ENCODE data around the gene ZNF750.
A peak's percentile ranks its signal among the peaks of the same experiment; 100 is the strongest.

ZNF750 gene

GRCh38 chr17:82835122-82835521 is 4.7 kb downstream of the ZNF750 start:
- no peak for DNase-seq (ENCODE audit: low spot score)

GRCh38 chr17:82832881-82833475 is 6.8 kb downstream of the ZNF750 start:
- no peak for DNase-seq (ENCODE audit: low spot score)

- DNase-seq (ENCODE audit: low spot score) = no peak
These were observed 7.4 kb downstream of the ZNF750 start for GRCh38 chr17:82832411-82832810.

DNA sequence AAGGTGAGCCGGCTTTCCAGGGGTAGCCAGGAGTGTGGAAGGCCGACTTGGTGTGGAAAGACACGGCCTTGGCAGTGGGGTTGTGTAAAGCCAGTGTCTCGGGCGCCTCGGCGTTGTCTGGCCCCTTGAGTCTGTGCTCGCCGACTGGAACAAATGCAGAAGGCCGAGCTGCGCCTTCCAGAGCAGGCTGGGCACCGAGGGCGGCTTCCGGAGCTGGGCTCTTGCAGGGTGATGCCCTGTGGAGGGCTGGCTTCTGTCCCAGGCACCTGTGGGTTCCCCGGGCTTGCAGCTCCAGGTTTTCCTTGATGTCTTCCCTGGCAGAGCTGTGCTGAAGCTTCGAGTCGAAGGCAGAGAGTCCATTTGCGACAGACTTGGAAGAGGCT is 8.0 kb downstream of the ZNF750 start:
- DNase-seq (ENCODE audit: low spot score) = no peak

DNA sequence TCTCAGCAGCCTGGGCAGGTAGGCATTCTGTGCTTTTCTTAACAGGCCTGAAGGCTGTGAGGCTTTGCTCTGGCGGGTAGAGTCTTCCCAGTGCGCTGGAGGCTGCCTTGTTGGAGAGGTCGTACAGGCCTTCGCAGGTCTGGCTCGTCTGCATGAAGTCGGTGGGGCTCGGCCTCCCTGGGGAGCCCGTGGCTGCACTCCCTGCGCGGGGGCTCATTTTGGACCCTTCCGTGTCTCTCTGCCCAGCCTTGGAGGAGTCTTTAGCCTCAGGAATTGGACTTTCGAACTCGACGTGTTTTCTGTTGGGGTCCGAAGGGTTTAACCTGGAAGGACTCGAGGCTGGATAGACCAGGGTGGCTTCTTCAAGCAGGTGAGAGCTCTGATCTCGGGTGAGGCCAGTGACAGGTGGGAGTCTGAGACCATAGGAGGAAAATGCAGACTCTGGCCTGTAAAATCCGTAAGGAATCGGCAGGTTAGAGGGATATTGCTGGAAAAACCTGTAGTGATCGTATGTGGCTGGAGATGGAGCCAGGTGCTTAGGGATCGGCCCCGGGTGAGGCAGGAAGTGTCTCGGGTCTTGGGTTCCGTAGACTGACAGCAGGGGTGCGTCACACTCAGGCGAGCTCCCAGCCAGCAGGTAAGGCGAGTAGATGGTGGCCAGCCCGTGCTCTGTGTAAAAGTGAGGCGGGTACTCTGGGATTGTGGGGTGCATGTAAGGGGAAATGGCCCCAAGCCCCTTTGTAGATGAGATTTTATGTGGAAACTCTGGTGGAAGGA is 8.6 kb downstream of the ZNF750 start:
- no peak for DNase-seq (ENCODE audit: low spot score)

- no peak for DNase-seq (ENCODE audit: low spot score)
These were observed 9.6 kb downstream of the ZNF750 start for GRCh38 chr17:82830249-82830661.

GRCh38 chr17:82828875-82829487 is 10.8 kb downstream of the ZNF750 start:
- DNase-seq (ENCODE audit: low spot score) = no peak

DNA sequence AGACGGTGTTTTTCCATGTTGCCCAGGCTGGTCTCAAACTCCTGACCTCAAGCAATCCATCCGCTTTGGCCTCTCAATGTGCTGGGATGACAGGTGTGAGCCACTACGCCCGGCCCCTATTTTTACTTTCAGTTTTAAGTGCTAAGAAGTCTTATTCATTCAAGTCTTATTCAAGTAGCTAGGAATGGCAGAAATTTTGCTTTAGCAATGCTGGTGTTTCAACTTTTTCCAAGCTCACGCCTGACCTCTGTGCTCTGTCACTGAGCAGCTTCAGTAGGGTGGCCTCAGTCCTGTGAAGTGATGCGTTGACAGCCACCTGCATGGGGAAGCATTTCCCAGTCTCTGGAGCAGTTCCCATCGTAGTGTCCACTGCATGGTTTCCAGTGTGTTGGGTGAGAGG is 12.9 kb downstream of the ZNF750 start:
- no peak for DNase-seq (ENCODE audit: low spot score)

DNA sequence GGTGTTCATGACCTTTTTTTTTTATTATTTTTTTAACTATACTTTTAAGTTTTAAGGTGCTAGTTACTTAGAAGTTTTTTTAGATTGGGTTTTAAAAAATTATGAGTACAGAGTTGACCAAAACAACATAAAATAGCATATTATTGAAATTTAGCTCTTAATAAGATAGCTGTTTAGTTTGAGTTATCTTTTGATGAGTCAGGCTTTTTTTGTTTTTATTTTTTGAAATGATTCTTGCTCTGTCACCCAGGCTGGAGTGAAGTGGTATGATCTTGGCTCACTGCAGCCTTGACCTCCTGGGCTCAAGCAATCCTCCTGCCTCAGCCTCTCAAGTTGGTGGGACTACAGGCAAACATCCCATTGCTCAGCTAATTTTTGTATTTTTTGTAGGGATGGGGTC is 13.6 kb downstream of the ZNF750 start:
- no peak for DNase-seq (ENCODE audit: low spot score)

DNA sequence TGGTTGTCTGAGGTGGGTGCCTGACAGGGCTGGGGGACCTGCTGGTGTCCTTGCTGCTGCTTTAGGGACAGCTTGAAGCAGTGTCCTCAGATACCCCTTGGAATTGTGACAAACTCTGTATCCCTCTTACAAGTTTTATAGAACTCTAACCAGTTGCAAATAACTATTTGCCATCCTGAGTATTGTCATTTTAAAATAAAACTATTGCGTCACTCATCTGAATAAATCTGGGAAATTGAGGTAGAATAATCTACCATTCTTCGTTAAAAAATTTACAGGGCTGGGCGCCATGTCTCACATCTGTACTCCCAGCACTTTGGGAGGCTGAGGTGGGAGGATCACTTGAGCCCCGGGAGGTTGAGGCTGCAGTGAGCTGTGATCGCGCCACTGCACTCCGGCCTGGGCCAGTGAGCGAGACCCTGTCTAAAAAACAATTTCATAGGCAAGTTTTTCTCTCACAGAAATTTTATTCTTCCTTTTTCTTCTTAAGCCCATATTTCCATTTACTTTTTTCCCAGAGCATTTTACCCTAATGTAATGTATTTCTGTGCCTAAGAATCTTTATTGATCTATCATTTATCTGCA is 14.2 kb downstream of the ZNF750 start:
- no peak for DNase-seq (ENCODE audit: low spot score)

- DNase-seq (ENCODE audit: low spot score) = no peak
These were observed 16.8 kb downstream of the ZNF750 start for GRCh38 chr17:82823004-82823403.

GRCh38 chr17:82822281-82822680 is 17.5 kb downstream of the ZNF750 start:
- DNase-seq (ENCODE audit: low spot score) = no peak

DNA sequence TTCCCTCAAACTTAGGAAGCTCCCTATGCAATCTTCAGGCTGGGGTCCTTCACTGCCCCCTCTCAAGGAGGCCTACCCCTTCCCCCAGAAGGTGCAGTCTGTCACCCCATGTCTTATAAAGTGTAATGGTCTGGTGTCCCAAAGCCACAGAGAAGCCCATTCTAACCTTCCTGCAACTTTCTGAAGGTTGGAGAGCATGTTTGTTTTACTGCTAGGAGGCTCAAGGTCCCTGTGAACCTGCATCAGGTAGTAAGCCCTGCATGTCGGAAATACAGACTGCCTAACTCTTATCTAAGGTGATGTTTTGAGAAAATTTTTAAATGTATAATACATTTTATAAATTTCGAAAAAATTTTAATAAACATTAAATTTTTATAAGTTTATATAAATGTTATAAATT is 18.3 kb downstream of the ZNF750 start:
- DNase-seq (ENCODE audit: low spot score) = no peak

GRCh38 chr17:82820278-82821251 is 19.3 kb downstream of the ZNF750 start:
- no peak for DNase-seq (ENCODE audit: low spot score)

GRCh38 chr17:82817947-82818346 is 21.9 kb downstream of the ZNF750 start:
- peak; percentile 3 for DNase-seq (ENCODE audit: low spot score)

DNA sequence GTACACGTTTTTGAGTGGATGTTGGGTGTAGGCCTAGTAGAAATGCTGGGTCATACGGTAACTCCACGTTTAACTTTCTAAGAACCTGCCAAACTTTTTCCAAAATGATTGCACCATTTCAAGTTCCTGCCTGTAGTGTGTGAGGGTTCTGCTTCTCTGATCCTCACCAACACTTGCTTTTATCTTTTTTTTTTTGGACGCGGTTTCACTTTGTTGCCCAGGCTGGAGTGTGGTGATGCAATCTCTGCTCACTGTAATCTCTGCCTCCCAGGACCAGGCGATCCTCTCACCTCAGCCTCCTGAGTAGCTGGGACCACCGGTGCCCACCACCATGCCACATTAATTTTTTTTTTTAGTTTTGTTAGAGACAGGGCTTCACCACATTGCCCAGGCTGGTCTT is 23.5 kb downstream of the ZNF750 start:
- no peak for DNase-seq (ENCODE audit: low spot score)

GRCh38 chr17:82815790-82816305 is 24.0 kb downstream of the ZNF750 start:
- no peak for DNase-seq (ENCODE audit: low spot score)

DNA sequence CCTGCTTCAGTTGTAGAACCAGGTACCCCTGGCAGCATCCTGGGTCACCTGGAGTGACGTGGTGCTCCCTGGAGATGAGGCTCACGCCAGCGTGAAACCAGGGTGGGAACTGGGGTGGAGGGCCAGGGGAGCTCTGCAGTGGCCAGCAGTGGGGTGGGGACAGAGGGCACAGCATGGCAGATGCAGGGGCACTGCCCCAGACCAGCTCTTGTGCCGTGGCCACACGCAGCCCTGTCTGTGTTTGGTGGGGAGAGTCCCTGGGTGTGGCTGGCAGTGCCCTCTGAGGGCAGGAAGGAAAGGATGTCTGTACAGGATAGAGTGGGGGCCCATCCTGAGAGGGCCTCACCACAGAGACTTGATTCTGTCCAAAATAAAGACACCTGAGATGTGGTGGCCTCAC is 24.5 kb downstream of the ZNF750 start:
- no peak for DNase-seq (ENCODE audit: low spot score)

DNA sequence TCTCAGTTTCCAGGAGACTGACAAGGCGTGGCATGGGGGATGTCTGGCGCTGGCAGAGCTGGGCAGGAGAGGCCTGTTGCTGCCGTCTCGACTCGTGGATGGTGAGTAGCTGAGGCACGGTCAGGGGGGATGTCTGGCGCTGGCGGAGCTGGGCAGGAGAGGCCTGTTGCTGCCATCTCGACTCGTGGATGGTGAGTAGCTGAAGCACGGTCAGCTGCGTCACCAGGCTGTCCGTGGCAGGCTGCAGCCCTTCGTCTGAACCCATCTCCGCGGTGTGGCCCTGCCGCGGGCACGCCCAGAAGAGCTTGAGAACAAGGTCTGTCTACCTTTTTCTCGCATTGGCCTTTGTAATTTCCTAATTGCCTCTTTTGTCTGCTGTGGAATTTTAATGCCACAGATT is 25.0 kb downstream of the ZNF750 start:
- DNase-seq (ENCODE audit: low spot score) = no peak

DNA sequence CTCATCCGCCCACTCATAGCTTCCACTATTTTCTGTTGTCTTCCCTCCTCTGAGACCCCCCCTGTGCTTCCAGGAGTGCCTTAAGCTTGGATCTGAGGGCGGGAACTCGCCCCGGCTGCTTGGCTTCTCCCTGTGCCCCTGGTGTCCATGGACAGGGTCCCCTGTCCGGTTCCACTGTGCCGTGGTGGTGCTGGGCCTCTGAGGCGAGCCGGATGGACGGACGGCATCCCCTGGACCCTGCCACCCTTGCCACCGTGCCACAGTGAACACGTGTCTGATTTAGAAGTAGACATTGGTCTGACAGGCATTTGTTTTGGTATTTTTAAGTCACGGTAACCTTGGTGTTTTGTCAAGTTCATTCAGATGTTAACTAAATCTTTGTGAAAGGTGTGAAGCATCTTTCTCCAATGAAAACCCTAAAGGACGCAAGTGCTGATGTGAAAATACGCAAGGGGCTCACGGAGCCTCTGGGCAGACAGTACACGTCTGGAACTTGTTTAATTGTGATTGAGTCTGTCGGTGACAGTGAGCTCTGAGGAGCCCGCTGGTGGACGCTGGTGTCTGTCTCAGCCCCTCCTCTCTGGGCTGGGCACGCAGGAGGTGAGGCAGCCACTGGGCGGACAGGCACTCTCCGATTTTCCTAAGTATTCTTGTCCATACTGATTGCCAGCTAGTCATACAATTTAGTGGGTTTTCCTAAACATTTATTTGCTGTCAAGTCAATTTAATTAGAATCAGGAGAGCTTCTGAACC is 26.3 kb downstream of the ZNF750 start:
- no peak for DNase-seq (ENCODE audit: low spot score)

DNA sequence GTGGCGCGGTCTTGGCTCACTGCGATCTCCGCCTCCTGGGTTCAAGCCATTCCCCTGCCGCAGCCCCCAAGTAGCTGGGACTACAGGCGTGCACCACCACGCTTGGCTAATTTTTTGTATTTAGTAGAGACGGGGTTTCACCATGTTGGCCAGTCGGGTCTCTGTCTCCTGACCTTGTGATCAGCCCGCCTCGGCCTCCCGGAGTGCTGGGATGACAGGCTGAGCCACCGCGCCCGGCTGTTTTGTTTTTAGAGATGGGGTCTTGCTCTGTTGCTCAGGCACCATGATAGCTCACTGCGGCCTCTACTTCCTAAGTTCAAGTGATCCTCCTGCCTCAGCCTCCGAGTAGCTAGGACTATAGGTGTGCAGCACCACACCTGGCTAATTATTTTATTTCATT is 27.2 kb downstream of the ZNF750 start:
- DNase-seq (ENCODE audit: low spot score) = no peak
